HG03139 (cell line): ENCODE data around the gene EIPR1.
"Not testable (repeated sequence)": the region's sequence is repeated elsewhere in the genome, so short reads cannot be mapped to it uniquely, and the experiment has no call there.

Source experiments
- ATAC-seq: cut with Tn5 transposase; IDR thresholded peaks from one replicate; pipeline ENCODE4 v1.9.1; 2021; ENCODE audit not compliant: unreplicated experiment

The EIPR1 gene

GRCh38 chr2:3198671-3199192 is 178.9 kb downstream of the EIPR1 start:
- ATAC-seq = not testable (repeated sequence)

GRCh38 chr2:3198119-3198518 is 179.5 kb downstream of the EIPR1 start:
- ATAC-seq = no peak

GRCh38 chr2:3197308-3197707 is 180.3 kb downstream of the EIPR1 start:
- ATAC-seq = no peak

- ATAC-seq = no peak
These were observed 180.9 kb downstream of the EIPR1 start for GRCh38 chr2:3196716-3197115.

GRCh38 chr2:3195641-3196476 is 181.8 kb downstream of the EIPR1 start:
- no peak for ATAC-seq

GRCh38 chr2:3194828-3195227 is 182.8 kb downstream of the EIPR1 start:
- ATAC-seq = no peak

- no peak for ATAC-seq
These were observed 183.9 kb downstream of the EIPR1 start for GRCh38 chr2:3193443-3194330.

GRCh38 chr2:3192920-3193319 is 184.7 kb downstream of the EIPR1 start:
- no peak for ATAC-seq

GRCh38 chr2:3192281-3192818 is 185.3 kb downstream of the EIPR1 start:
- ATAC-seq = no peak

- no peak for ATAC-seq
These were observed 187.7 kb downstream of the EIPR1 start for GRCh38 chr2:3189961-3190360.

GRCh38 chr2:3189076-3189591 is 188.5 kb downstream of the EIPR1 start:
- no peak for ATAC-seq

- ATAC-seq = no peak
These were observed 189.1 kb downstream of the EIPR1 start for GRCh38 chr2:3188405-3188946.

- ATAC-seq = no peak
These were observed 190.2 kb downstream of the EIPR1 start for GRCh38 chr2:3187467-3187866.

- no peak for ATAC-seq
These were observed 190.9 kb downstream of the EIPR1 start for GRCh38 chr2:3186766-3187165.

- no peak for ATAC-seq
These were observed 191.7 kb downstream of the EIPR1 start for GRCh38 chr2:3185910-3186309.

- no peak for ATAC-seq
These were observed 192.4 kb downstream of the EIPR1 start for GRCh38 chr2:3185256-3185655.

GRCh38 chr2:3184167-3184566 is 193.5 kb downstream of the EIPR1 start:
- no peak for ATAC-seq

GRCh38 chr2:3183766-3184165 is 193.9 kb downstream of the EIPR1 start:
- no peak for ATAC-seq

- no peak for ATAC-seq
These were observed 194.8 kb downstream of the EIPR1 start for GRCh38 chr2:3182848-3183247.

- no peak for ATAC-seq
These were observed 196.1 kb downstream of the EIPR1 start for GRCh38 chr2:3181416-3182010.

- ATAC-seq = not testable (repeated sequence)
These were observed 196.8 kb downstream of the EIPR1 start for GRCh38 chr2:3180909-3181221.
